HG02870 (cell line): ENCODE results near the gene ZDHHC4.
"Not testable (repeated sequence)": the region's sequence is repeated elsewhere in the genome, so short reads cannot be mapped to it uniquely, and the experiment has no call there.

Experiments used
- ATAC-seq: cut with Tn5 transposase; IDR thresholded peaks from one replicate; pipeline ENCODE4 v1.9.1; 2021; ENCODE audit warnings: mild to moderate bottlenecking, moderate library complexity; ENCODE audit not compliant: unreplicated experiment

The ZDHHC4 gene

GRCh38 chr7:6631605-6632004 lies 54.4 kb downstream of the ZDHHC4 start:
- ATAC-seq = no peak

DNA sequence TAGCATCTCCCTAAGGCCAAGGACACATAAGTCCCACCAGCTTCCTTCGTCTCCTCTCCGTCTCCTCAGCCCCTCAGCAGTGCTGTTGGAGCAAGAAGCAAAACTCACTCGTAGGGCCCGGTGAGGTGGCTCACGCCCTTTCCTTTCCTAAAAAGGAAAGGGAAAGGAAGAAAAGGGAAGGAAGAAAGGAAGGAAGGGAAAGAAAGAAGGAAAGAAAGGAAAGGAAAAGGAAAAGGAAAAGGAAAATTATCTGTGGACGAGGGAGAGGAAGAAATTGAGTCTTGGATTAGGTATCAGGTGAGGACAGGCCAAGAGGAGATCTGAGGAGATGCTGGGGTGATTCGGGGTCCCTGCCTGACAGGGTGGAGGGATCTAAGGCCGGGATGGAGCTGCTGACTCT lies 56.8 kb downstream of the ZDHHC4 start:
- ATAC-seq = no peak

GRCh38 chr7:6634971-6635370 lies 57.7 kb downstream of the ZDHHC4 start:
- not testable (repeated sequence) for ATAC-seq

DNA sequence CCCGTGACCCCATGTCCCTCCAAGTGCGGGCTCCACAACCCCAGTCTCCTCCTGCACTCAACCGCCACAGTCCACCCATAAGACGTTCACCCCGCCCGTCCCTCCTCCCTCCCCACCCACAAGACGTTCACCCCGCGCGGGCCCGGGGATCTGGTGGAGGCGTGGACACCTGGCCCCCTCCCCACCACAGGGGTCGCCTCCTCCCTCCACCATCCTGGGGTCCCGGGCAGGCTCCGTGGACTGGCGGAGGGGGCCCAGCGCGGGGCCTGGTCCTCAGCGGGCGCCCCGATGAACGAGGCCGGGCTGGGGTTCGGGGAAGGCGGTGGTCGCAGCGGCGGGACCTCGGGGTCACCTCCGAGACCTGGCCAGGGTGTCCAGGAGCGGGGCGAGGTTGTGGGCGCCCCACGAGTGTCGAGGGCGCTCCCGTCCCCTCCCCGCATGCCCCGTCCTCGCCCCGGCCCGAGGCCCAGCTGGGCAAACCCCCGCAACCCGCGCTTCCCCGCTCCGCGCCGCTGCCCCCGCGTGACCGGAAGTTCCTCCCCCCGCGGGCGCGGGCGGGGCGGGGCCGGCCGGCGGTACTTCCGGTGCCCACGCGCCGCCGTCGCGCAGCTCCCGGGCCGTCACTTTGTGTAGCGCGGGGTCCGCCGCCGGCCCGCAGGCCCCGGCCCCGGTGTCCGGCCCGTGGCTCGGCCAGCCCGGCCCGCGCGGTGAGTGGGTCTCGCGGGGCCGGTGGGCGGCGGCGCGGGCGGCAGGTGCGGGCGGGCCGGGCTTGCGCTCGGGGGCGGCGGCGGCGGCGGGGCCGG lies 59.7 kb downstream of the ZDHHC4 start, which contains the start of gene ZNF316:
TSS of gene ZNF316 (plus strand) at position 578 of the 803 bp plus-strand sequence. CDS start 5,092 bp downstream, outside the sequence.
- peak; percentile 51 for ATAC-seq

DNA sequence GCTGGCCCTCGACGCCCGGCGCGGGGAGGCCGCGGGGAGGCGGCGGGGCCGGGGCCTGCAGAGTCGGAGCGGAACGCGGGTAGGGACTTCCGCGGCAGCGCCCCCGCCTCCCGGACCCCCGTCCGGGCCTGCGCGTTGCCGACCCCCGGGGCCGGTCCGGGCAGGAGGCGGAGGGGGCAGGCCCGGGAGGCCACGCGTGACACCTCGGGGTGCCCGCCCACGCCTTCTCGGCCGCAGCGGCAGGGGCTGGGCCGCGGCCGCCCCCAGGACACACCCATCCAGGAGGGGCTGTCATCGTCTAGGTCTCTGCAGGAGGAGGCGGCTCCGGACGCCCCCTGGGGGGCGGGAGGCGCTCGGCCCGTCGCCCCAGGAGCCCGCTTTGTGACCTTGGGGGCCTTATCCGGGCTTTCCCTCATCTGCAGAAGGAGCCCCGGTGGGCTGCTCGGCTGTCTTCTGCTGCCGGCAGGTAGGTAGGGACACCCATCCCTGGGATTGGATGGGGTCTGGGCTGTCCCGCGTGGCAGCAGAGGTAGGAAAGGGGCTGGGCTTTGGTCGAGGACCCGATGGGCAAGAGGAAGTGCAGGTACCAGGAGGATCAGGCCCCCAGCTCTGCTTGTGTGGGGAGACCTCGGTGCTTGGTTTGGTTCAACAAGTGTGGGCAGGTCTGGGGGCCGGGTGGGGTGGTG lies 60.4 kb downstream of the ZDHHC4 start:
- ATAC-seq = peak; percentile 83
